K562 (cell line): Measurements from ENCODE around the gene PTCHD4.

Source experiments
- CREB1 ChIP-seq, 2 experiments: sonication (generic) in 1 of 2; formaldehyde crosslinking in 1 of 2; IDR thresholded peaks; 2 replicates each; pipeline versions ENCODE4 v1.6.1 to v1.8.0; 2012 to 2022; ENCODE audit warnings: inconsistent platforms in 1 of 2, mild to moderate bottlenecking in 1 of 2, missing genetic modification reagents in 1 of 2, moderate library complexity in 1 of 2
- HDGF ChIP-seq: fragments of 450-650 bp; IDR thresholded peaks from 2 replicates; pipeline ENCODE4 v1.6.1; 2016
- HNRNPH1 ChIP-seq: fragments of 200-400 bp; formaldehyde crosslinking; optimal IDR thresholded peaks from 2 replicates; pipeline ENCODE3; 2017; ENCODE audit warnings: low read depth, mild to moderate bottlenecking, low read length, moderate library complexity
- LEF1 ChIP-seq: fragments of 450-650 bp; IDR thresholded peaks from 2 replicates; pipeline ENCODE4 v1.6.1; 2016; ENCODE audit warnings: mild to moderate bottlenecking
- RNF2 ChIP-seq: sonication (generic); IDR thresholded peaks from 2 replicates; pipeline ENCODE4 v1.6.1; 2016
- U2AF1 ChIP-seq: fragments of 200-400 bp; formaldehyde crosslinking; optimal IDR thresholded peaks from 2 replicates; pipeline ENCODE3; 2017; ENCODE audit warnings: mild to moderate bottlenecking, low read depth, low read length, moderate library complexity
- ZBTB8A ChIP-seq: fragments of 450-650 bp; IDR thresholded peaks from 2 replicates; pipeline ENCODE4 v1.6.1; 2018; ENCODE audit warnings: mild to moderate bottlenecking, moderate library complexity; ENCODE audit not compliant: partially characterized antibody
- TF ChIP-seq, protein P1 (sequence below), 3 experiments: IDR thresholded peaks in 2 of 3; conservative IDR thresholded peaks in 1 of 3; 2 replicates each; pipeline ENCODE4 v1.5.1; 2011 to 2012; ENCODE audit warnings: low read length in 3 of 3, mild to moderate bottlenecking in 3 of 3, control low read depth in 2 of 3, improper control_type of control experiment in 1 of 3, inconsistent platforms in 1 of 3, low read depth in 1 of 3, mixed read lengths in 1 of 3, moderate library complexity in 1 of 3; ENCODE audit not compliant: insufficient read depth in 2 of 3

DNA sequence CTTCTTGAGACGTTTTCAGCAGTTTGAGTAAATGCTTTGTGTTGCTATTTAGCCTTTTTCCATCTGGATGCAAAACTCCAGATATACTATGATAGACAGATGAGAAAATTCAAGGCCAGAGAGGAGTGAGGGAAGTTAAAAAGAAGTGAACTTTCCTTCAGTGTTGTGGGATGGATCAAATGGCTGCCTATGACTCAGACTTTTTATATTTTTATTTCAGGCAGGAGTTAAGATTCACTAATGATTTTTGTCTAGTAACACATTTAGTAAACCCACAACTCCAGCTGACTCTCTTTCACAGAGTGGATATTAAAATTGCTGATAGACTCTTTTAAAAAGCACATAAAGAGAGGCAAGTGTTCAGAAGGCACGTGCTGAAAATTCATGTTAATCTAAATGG lies 23.2 kb upstream of the PTCHD4 start:
- TF ChIP-seq CREB1 (IDR thresholded peaks at IDR 0.05) (no peak), CREB1 (CRISPR knock-in tag; IDR thresholded peaks at IDR 0.05) (no peak), HDGF (no peak), U2AF1 (no peak), HNRNPH1 (no peak), ZBTB8A (no peak), LEF1 (no peak), RNF2 (no peak)
- TF ChIP-seq, protein P1, sequence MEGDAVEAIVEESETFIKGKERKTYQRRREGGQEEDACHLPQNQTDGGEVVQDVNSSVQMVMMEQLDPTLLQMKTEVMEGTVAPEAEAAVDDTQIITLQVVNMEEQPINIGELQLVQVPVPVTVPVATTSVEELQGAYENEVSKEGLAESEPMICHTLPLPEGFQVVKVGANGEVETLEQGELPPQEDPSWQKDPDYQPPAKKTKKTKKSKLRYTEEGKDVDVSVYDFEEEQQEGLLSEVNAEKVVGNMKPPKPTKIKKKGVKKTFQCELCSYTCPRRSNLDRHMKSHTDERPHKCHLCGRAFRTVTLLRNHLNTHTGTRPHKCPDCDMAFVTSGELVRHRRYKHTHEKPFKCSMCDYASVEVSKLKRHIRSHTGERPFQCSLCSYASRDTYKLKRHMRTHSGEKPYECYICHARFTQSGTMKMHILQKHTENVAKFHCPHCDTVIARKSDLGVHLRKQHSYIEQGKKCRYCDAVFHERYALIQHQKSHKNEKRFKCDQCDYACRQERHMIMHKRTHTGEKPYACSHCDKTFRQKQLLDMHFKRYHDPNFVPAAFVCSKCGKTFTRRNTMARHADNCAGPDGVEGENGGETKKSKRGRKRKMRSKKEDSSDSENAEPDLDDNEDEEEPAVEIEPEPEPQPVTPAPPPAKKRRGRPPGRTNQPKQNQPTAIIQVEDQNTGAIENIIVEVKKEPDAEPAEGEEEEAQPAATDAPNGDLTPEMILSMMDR (IDR thresholded peaks at IDR 0.05 in 2 of 3, conservative IDR thresholded peaks at IDR 0.05 in 1 of 3; ENCODE audit: insufficient read depth in 2 of 3, low read depth in 1 of 3, low read length in 3 of 3): no peak
